ENCODE measurements around the gene PKN3.

PKN3 gene

DNA sequence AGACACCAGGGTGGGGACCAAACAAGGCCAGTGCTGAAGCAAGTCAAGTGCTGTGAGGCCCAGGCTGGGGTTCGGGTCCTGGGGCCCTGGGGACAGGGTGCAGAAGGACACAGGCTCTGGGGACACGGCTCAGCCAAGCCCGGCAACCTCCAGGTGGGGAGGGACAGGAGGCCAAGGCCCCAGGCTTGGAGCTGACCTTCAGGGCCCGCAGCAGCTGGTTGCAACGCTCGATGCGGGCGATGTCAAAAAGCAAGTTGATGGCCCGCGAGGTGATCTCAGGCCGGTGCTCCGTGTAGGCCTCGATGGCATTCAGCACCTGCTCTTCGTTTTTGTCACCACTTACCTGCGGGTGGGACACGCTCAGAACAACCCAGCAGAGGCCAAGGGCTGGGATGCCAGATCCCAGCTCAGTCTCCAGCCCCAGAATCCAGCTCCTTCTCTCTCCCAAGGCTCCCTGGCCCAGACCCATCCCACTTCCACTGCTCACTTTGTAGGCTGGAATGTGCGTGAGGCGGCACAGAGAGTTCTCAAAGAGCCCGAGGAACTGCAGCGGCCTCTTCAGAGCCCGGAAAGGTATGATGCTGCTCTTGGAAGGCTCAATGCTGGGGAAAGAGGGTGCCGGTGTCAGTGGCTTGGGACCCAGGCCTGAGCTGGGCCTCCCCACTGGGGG lies 48.8 kb downstream of the PKN3 start:
- DNase-seq, result no peak

DNA sequence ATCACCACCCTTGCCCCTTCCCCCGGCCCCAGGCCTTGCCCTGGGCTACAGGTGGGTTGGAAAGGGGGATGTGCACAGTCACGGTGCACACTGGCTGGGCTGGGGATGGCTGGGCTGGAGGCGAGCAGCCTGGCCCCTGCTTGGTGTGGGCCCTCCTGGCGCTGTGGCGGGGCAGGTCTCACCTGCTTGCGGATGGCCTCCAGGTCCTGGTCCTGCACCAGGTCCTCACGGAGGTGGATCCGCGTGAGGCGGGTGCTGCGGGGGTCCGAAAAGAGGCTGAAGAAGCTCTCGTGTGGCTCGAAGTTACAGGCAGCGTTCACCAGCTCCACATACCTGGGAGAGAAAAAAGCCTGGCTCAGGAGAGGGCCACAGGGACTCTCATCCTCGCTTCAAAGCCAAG lies 51.3 kb downstream of the PKN3 start:
- no peak for DNase-seq

DNA sequence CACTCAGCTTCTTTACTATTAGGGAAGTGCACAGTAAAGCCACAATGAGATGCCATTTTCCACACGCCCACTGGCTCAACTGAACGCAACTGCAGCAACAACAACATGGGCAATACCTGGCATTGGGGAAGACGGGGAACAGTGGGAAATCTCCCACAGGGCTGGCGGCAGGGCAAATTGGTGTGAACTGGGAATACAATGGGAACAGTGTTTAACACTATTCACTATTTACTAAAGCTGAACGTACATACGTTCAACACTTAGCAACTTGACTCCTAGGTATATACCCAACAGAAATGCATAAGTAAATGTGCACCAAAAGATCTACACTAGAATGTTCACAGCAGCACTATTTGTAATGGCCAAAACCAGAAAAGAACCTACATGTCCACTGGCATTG lies 55.3 kb downstream of the PKN3 start:
- no peak for DNase-seq

DNA sequence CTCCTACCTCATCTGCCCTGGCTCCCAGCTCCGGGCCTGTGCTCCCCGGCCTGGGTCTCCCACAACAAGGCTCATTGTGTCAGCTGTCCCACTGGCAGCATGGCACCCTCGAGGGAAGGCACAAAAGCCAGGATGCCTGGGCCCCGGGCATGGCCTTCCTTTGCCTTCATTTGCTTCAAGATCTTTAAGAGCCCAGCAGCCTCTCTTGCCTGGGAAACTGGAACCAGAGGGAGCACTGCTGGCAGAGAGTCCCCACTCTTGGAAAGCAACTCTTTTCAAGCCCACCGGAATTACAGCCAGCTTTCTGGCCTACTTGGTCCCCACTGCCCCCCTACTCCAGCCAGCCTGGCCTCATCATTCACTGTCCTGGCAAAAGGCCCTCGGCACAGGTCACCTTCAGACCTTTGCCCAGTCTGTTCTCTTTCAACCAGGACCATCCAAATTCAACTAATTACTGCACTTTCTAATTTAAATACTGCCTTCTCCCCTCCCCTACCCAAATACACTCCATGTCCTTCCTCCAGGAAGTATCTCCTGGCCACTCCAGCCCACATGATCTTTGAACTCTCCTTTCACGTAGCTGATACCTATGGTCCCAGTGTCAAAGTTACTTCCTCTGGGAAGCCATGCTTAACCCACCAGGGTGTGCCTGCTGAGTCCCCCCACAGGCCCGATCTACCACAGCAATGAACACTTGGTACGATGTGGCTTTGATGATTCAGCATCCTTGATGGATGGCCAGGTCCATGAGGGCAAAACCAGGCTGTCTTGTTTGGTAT lies 60.6 kb downstream of the PKN3 start:
- DNase-seq, result no peak

DNA sequence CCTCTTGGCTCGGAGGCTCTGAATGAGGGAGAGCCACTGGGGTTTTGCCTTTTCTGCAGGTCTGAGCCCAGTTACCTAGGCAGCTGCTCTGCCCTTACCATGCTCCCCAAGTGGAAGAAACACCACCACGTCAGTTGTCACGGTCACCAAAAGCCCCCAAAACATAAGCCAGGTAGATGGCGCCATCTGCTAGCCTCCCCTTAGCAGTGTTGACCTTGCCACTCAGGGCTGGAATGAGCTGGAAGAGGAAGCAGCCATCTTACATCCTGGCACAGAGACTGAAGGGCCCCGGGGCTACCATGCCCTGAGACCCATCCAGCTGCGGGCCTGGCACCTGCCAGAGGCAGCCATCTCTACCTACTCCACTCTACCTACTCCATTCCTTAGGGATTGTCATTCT lies 62.1 kb downstream of the PKN3 start:
- no peak for DNase-seq

DNA sequence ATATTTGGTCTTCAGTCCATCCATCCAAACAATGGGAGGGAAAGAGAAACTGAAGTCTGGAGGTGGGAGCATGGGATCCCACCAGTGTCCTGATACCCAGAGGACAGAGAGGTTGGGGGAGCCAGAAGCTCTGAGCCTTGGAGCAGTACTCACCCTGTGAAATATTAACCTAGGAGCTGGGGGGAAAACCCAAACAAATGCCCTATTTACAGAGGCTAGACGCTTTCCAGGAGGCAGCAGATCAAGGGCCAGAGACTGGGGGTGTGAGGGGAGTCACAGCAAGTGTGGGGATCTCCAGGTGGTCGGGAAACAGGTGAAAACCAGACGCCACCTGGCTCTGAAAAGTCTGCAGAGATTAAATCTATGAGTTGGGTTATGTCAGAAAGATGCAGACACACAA lies 63.2 kb downstream of the PKN3 start:
- no peak for DNase-seq

DNA sequence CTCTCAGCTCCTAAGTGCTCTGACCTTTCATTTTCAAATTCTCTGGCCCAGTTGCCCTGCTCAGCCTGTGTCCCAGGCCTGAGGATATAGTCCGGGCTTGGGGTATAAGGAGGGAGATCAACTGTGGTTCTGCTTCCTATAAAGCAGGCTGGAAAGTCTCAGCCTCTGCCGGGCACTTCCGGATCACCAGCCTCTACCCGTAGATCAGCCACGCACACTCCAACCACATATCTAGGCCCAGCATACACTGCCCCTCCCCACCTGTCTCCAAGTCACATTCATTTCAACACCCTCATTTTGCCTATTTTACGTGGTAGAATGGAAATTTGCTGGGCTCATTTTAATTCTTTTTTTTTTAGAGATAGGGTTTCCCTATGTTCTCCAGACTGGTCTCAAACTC lies 66.3 kb downstream of the PKN3 start:
- DNase-seq, result no peak

All from stimulated activated CD4-positive, alpha-beta T cell treated with anti-CD3 and anti-CD28 coated beads, Interleukin-2, amount 100 ng/mL, for 24 hours (primary cell).